SK-N-SH (cell line): Measurements from ENCODE around the gene MAPK8IP3. TPM values are rescaled to one million over a fixed set of nuclear protein-coding genes. Genes with fewer than 3 reads are reported as not detected.

Experiments
- CTCF ChIA-PET: fragments of 300-600, 350-600 bp; formaldehyde crosslinking; extraction: SDS; loops from one replicate; lab custom pipeline; 2021; lab: Yijun Ruan, JAX
- POLR2A ChIA-PET: fragments of 350-600 bp; sonication (Branson Sonifier 250); formaldehyde crosslinking; extraction: SDS; loops from one replicate; lab custom pipeline; 2020; ENCODE audit warnings: antibody characterized with exemption, inconsistent platforms; lab: Yijun Ruan, JAX
- DNase-seq: peaks from one replicate; pipeline ENCODE4 v3.0.0; 2012
- H2AFZ ChIP-seq: fragments of 200-600 bp; sonication (generic); 2 replicates; pipeline ENCODE4 v1.8.1; 2016; ENCODE audit warnings: antibody characterized with exemption, mild to moderate bottlenecking, low read depth
- H3F3A ChIP-seq: fragments of 200-600 bp; sonication (generic); replicated peaks from 2 replicates; pipeline ENCODE3; 2016; ENCODE audit warnings: antibody characterized with exemption, mild to moderate bottlenecking; ENCODE audit not compliant: insufficient read depth
- H3K27ac ChIP-seq, 2 experiments: fragments of 200-500 bp in 1 of 2; fragments of 200-600 bp in 1 of 2; sonication (Bioruptor generic) in 1 of 2; sonication (generic), shearing (Covaris generic) in 1 of 2; 2 replicates each; pipeline versions ENCODE4 v1.5.1 to v1.6.1; 2014 to 2016; ENCODE audit warnings: low read depth in 2 of 2, inconsistent platforms in 1 of 2, low read length in 1 of 2, mild to moderate bottlenecking in 1 of 2, mixed read lengths in 1 of 2
- H3K27me3 ChIP-seq: fragments of 200-600 bp; sonication (generic), shearing (Covaris generic); 2 replicates; pipeline ENCODE4 v1.6.1; 2016; ENCODE audit warnings: mixed run types; ENCODE audit not compliant: insufficient read depth
- H3K36me3 ChIP-seq, 2 experiments: fragments of 200-500 bp in 1 of 2; fragments of 200-600 bp in 1 of 2; sonication (Bioruptor generic) in 1 of 2; sonication (generic) in 1 of 2; replicated peaks in 1 of 2; 2 replicates each; pipeline versions ENCODE3 to v1.5.1; 2014 to 2016; ENCODE audit warnings: low read length in 1 of 2, mild to moderate bottlenecking in 1 of 2; ENCODE audit not compliant: insufficient read depth in 2 of 2, control insufficient read depth in 1 of 2
- H3K4me1 ChIP-seq, 2 experiments: fragments of 200-500 bp in 1 of 2; fragments of 200-600 bp in 1 of 2; sonication (Bioruptor generic) in 1 of 2; sonication (generic), shearing (Covaris generic) in 1 of 2; 2 replicates each; pipeline versions ENCODE4 v1.5.1 to v1.6.1; 2014 to 2016; ENCODE audit warnings: low read depth in 1 of 2, low read length in 1 of 2, mixed run types in 1 of 2; ENCODE audit not compliant: insufficient read depth in 2 of 2, control insufficient read depth in 1 of 2
- H3K4me2 ChIP-seq: fragments of 200-600 bp; sonication (generic), shearing (Covaris generic); 2 replicates; pipeline ENCODE4 v1.6.1; 2017; ENCODE audit warnings: mixed run types
- H3K4me3 ChIP-seq, 2 experiments: fragments of 200-500 bp in 1 of 2; fragments of 200-600 bp in 1 of 2; sonication (Bioruptor generic) in 1 of 2; sonication (generic), shearing (Covaris generic) in 1 of 2; 2 replicates each; pipeline versions ENCODE4 v1.5.1 to v1.8.1; 2014 to 2016; ENCODE audit warnings: low read depth in 2 of 2, inconsistent platforms in 1 of 2, low read length in 1 of 2, mild to moderate bottlenecking in 1 of 2, mixed read lengths in 1 of 2, moderate library complexity in 1 of 2
- H3K79me2 ChIP-seq: fragments of 200-600 bp; sonication (generic); 2 replicates; pipeline ENCODE4 v1.8.1; 2017; ENCODE audit warnings: mild to moderate bottlenecking; ENCODE audit not compliant: insufficient read depth
- H3K9ac ChIP-seq: fragments of 200-600 bp; sonication (generic); 2 replicates; pipeline ENCODE4 v1.6.1; 2017; ENCODE audit warnings: mixed run types
- H3K9me2 ChIP-seq: fragments of 200-600 bp; sonication (generic); 2 replicates; pipeline ENCODE4 v1.6.1; 2017; ENCODE audit warnings: mixed run types
- H3K9me3 ChIP-seq: fragments of 200-600 bp; sonication (generic); 2 replicates; pipeline ENCODE4 v1.6.1; 2017; ENCODE audit warnings: mixed run types, mild to moderate bottlenecking, moderate library complexity
- H4K20me1 ChIP-seq: fragments of 200-600 bp; sonication (generic); 2 replicates; pipeline ENCODE4 v1.6.1; 2017; ENCODE audit warnings: mild to moderate bottlenecking, mixed run types; ENCODE audit not compliant: insufficient read depth
- EZH2phosphoT487 ChIP-seq: fragments of 200-600 bp; sonication (generic); IDR thresholded peaks from 2 replicates; pipeline ENCODE4 v1.6.1; 2017; ENCODE audit warnings: low read depth, mixed run types, mild to moderate bottlenecking, antibody characterized with exemption, moderate library complexity, borderline replicate concordance
- FOSL2 ChIP-seq: IDR thresholded peaks from 2 replicates; pipeline ENCODE4 v1.4.0; 2012; ENCODE audit warnings: low read depth, mild to moderate bottlenecking, moderate library complexity, borderline replicate concordance
- FOXM1 ChIP-seq: IDR thresholded peaks from 2 replicates; pipeline ENCODE4 v1.4.0; 2012; ENCODE audit warnings: low read depth, mild to moderate bottlenecking
- GATA2 ChIP-seq: sonication (generic); formaldehyde crosslinking; IDR thresholded peaks from 2 replicates; pipeline ENCODE4 v1.5.0; 2020; ENCODE audit warnings: mild to moderate bottlenecking, missing genetic modification reagents
- MXI1 ChIP-seq: IDR thresholded peaks from 2 replicates; pipeline ENCODE4 v1.6.1; 2012; ENCODE audit warnings: mild to moderate bottlenecking, low read depth, low read length, improper control_type of control experiment
- POLR2AphosphoS5 ChIP-seq: IDR thresholded peaks from 2 replicates; pipeline ENCODE4 v1.6.1; 2012; ENCODE audit warnings: low read depth, low read length
- RAD21 ChIP-seq: IDR thresholded peaks from 2 replicates; pipeline ENCODE4 v1.6.1; 2012; ENCODE audit warnings: mild to moderate bottlenecking, low read length
- RCOR1 ChIP-seq: fragments of 150-350 bp; IDR thresholded peaks from 2 replicates; pipeline ENCODE4 v1.6.1; 2017; ENCODE audit warnings: antibody characterized with exemption, low read length
- TCF12 ChIP-seq: IDR thresholded peaks from 2 replicates; pipeline ENCODE4 v1.4.0; 2012
- WGBS: methylation state at CpG from one replicate; pipeline ENCODE4 v1.1.6; 2017; ENCODE audit warnings: low lambda C conversion rate; 5-methylcytosine and 5-hydroxymethylcytosine counted together
- polyA plus RNA-seq, 3 experiments: library from polyadenylated mRNA; depleted of rRNA; stranded (reverse); fragments of >200 nt; gene quantifications; 2 replicates each; pipeline ENCODE4 v1.2.3, GENCODE V29; 2012
- TF ChIP-seq, protein P1 (sequence below): IDR thresholded peaks from 2 replicates; pipeline ENCODE4 v1.4.0; 2012; ENCODE audit warnings: low read depth, borderline replicate concordance
- TF ChIP-seq, protein P2 (sequence below): fragments of 200-600 bp; sonication (generic); IDR thresholded peaks from 2 replicates; pipeline ENCODE4 v1.6.1; 2017; ENCODE audit warnings: antibody characterized with exemption, mild to moderate bottlenecking, moderate library complexity
- TF ChIP-seq, protein P3 (sequence below): IDR thresholded peaks from 2 replicates; pipeline ENCODE4 v1.4.0; 2012; ENCODE audit warnings: low read depth, borderline replicate concordance
- TF ChIP-seq, protein P4 (sequence below): fragments of 150-350 bp; IDR thresholded peaks from 2 replicates; pipeline ENCODE4 v1.6.1; 2016; ENCODE audit warnings: mild to moderate bottlenecking, low read depth, low read length
- TF ChIP-seq, protein P5 (sequence below): IDR thresholded peaks from 2 replicates; pipeline ENCODE4 v1.6.1; 2012; ENCODE audit warnings: mild to moderate bottlenecking, low read depth, low read length, moderate library complexity

Gene MAPK8IP3
- polyA plus RNA-seq, 1 of the 3 experiments (the other 2 are of a cell fraction) = 57.3 TPM

DNA sequence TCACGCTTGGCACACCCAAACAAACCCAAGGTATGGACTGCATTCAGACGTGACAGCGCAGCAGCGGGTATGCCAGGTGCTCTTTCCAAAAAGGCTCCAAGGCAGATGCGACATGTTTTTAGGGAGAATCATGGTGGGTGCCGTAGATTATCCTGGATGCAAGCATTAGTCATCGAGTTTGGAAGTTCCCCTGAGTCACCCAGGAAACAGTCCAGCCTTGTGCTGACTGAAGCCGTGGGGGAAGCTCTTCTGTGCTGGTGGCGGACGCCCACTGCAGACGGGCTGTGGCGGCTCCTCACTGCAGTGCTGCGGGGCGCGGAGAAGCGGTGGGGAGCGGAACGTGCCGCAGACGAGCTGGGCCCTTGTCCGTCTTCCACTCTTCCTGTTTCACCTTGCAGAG lies 14.0 kb upstream of the MAPK8IP3 start (continued):
- TF ChIP-seq, protein P1, sequence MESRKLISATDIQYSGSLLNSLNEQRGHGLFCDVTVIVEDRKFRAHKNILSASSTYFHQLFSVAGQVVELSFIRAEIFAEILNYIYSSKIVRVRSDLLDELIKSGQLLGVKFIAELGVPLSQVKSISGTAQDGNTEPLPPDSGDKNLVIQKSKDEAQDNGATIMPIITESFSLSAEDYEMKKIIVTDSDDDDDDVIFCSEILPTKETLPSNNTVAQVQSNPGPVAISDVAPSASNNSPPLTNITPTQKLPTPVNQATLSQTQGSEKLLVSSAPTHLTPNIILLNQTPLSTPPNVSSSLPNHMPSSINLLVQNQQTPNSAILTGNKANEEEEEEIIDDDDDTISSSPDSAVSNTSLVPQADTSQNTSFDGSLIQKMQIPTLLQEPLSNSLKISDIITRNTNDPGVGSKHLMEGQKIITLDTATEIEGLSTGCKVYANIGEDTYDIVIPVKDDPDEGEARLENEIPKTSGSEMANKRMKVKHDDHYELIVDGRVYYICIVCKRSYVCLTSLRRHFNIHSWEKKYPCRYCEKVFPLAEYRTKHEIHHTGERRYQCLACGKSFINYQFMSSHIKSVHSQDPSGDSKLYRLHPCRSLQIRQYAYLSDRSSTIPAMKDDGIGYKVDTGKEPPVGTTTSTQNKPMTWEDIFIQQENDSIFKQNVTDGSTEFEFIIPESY = peak; percentile 78; the same call in 1 of the 2 replicates
- TF ChIP-seq, protein P2, sequence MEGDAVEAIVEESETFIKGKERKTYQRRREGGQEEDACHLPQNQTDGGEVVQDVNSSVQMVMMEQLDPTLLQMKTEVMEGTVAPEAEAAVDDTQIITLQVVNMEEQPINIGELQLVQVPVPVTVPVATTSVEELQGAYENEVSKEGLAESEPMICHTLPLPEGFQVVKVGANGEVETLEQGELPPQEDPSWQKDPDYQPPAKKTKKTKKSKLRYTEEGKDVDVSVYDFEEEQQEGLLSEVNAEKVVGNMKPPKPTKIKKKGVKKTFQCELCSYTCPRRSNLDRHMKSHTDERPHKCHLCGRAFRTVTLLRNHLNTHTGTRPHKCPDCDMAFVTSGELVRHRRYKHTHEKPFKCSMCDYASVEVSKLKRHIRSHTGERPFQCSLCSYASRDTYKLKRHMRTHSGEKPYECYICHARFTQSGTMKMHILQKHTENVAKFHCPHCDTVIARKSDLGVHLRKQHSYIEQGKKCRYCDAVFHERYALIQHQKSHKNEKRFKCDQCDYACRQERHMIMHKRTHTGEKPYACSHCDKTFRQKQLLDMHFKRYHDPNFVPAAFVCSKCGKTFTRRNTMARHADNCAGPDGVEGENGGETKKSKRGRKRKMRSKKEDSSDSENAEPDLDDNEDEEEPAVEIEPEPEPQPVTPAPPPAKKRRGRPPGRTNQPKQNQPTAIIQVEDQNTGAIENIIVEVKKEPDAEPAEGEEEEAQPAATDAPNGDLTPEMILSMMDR = no peak
- TF ChIP-seq, protein P3, sequence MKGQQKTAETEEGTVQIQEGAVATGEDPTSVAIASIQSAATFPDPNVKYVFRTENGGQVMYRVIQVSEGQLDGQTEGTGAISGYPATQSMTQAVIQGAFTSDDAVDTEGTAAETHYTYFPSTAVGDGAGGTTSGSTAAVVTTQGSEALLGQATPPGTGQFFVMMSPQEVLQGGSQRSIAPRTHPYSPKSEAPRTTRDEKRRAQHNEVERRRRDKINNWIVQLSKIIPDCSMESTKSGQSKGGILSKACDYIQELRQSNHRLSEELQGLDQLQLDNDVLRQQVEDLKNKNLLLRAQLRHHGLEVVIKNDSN = no peak
- no peak for TF ChIP-seq POLR2AphosphoS5
- TF ChIP-seq, all 33 proteins: peak for 6

DNA sequence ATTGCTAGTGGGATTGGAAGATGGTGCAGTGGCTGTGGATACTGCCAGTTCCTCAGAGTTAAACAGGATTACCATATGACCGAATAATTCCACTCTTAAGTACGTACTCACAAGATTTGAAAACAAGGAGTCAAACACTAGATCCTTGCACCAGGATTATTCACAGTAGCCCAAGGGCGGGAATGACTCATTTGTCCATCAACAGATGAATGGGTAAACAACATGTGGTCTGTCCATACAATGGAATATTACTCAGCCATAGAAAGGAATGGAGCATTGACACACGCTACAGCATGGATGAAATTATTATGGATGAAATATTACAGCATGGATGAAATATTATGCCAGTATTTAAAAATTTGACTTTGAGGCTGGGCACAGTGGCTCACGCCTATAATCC lies 9.1 kb upstream of the MAPK8IP3 start:
- Histone ChIP-seq H2AFZ (no peak overlapping the region), H4K20me1 (no peaks in the 10 kb centered on the region), H3K4me3 (no peak overlapping the region), H3K9me2 (no peaks in the 10 kb centered on the region), H3K27me3 (no peaks in the 10 kb centered on the region), H3K9me3 (no peaks in the 10 kb centered on the region), H3K27ac (no peak overlapping the region), H3K4me2 (no peak overlapping the region), H3K36me3 (peaks cover 62 to 63% of the 10 kb centered on the region in 2 experiments), H3F3A (peaks cover under 1% of the 10 kb centered on the region), H3K4me1 (0 out of 4 replicates have a peak, but pooled peaks cover 0 to 8% of the 10 kb centered on the region in 2 experiments), H3K9ac (no peak overlapping the region), H3K79me2 (peaks cover 47% of the 10 kb centered on the region)
- POLR2A ChIA-PET = no interaction called here
- CTCF ChIA-PET = interaction anchor here (1.8 kb wide), 1 partner anchor 9 kb away, joined by 5 read pairs; the partner anchor contains the start of gene MAPK8IP3
- DNase-seq = no peak
- TF ChIP-seq POLR2AphosphoS5 (no peak), FOXM1 (no peak), RAD21 (no peak), RCOR1 (no peak), GATA2 (no peak), EZH2phosphoT487 (no peak), TCF12 (no peak), FOSL2 (no peak), MXI1 (no peak)
- TF ChIP-seq, protein P4, sequence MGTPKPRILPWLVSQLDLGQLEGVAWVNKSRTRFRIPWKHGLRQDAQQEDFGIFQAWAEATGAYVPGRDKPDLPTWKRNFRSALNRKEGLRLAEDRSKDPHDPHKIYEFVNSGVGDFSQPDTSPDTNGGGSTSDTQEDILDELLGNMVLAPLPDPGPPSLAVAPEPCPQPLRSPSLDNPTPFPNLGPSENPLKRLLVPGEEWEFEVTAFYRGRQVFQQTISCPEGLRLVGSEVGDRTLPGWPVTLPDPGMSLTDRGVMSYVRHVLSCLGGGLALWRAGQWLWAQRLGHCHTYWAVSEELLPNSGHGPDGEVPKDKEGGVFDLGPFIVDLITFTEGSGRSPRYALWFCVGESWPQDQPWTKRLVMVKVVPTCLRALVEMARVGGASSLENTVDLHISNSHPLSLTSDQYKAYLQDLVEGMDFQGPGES = no peak
- TF ChIP-seq, protein P5, sequence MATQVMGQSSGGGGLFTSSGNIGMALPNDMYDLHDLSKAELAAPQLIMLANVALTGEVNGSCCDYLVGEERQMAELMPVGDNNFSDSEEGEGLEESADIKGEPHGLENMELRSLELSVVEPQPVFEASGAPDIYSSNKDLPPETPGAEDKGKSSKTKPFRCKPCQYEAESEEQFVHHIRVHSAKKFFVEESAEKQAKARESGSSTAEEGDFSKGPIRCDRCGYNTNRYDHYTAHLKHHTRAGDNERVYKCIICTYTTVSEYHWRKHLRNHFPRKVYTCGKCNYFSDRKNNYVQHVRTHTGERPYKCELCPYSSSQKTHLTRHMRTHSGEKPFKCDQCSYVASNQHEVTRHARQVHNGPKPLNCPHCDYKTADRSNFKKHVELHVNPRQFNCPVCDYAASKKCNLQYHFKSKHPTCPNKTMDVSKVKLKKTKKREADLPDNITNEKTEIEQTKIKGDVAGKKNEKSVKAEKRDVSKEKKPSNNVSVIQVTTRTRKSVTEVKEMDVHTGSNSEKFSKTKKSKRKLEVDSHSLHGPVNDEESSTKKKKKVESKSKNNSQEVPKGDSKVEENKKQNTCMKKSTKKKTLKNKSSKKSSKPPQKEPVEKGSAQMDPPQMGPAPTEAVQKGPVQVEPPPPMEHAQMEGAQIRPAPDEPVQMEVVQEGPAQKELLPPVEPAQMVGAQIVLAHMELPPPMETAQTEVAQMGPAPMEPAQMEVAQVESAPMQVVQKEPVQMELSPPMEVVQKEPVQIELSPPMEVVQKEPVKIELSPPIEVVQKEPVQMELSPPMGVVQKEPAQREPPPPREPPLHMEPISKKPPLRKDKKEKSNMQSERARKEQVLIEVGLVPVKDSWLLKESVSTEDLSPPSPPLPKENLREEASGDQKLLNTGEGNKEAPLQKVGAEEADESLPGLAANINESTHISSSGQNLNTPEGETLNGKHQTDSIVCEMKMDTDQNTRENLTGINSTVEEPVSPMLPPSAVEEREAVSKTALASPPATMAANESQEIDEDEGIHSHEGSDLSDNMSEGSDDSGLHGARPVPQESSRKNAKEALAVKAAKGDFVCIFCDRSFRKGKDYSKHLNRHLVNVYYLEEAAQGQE = no peak
- WGBS = 91% methylated on average over 5 of the region's 5 CpGs
